HUES48 (cell line): ENCODE results near the gene PROKR1.

ENCODE experiments used
- H3K27ac ChIP-seq: one replicate; pipeline ENCODE4 v1.7.0; 2013; ENCODE audit warnings: low read depth, low read length, inconsistent platforms
- H3K27me3 ChIP-seq: 2 replicates; pipeline ENCODE4 v1.6.1; 2013; ENCODE audit warnings: mild to moderate bottlenecking, low read length; ENCODE audit not compliant: control insufficient read depth, insufficient read depth
- H3K36me3 ChIP-seq: 2 replicates; pipeline ENCODE4 v1.6.1; 2013; ENCODE audit warnings: low read length; ENCODE audit not compliant: control insufficient read depth, insufficient read depth
- H3K4me1 ChIP-seq: 2 replicates; pipeline ENCODE4 v1.6.1; 2013; ENCODE audit warnings: mild to moderate bottlenecking, low read length; ENCODE audit not compliant: control insufficient read depth, insufficient read depth
- H3K4me3 ChIP-seq: 2 replicates; pipeline ENCODE4 v1.5.1; 2013; ENCODE audit warnings: mild to moderate bottlenecking, low read depth, low read length
- H3K9ac ChIP-seq: 2 replicates; pipeline ENCODE4 v1.6.1; 2013; ENCODE audit warnings: mild to moderate bottlenecking, low read depth, low read length, moderate library complexity
- H3K9me3 ChIP-seq: 2 replicates; pipeline ENCODE4 v1.6.1; 2013; ENCODE audit warnings: low read length; ENCODE audit not compliant: control insufficient read depth, insufficient read depth

The PROKR1 gene

GRCh38 chr2:68653538-68653982 is 10.2 kb downstream of the PROKR1 start:
- Histone ChIP-seq H3K4me3 (no peak overlapping the region), H3K9ac (no peak overlapping the region), H3K27me3 (no peaks in the 10 kb centered on the region), H3K4me1 (0 out of 2 replicates have a peak, but pooled peaks cover 6% of the 10 kb centered on the region), H3K9me3 (no peaks in the 10 kb centered on the region), H3K27ac (peak overlapping the region; percentile 1), H3K36me3 (peaks cover 7% of the 10 kb centered on the region)

- Histone ChIP-seq H3K9ac (no peak overlapping the region), H3K36me3 (peaks cover 7% of the 10 kb centered on the region), H3K27ac (no peak overlapping the region), H3K4me3 (no peak overlapping the region), H3K4me1 (0 out of 2 replicates have a peak, but pooled peaks cover under 1% of the 10 kb centered on the region), H3K9me3 (no peaks in the 10 kb centered on the region), H3K27me3 (no peaks in the 10 kb centered on the region)
Observed at GRCh38 chr2:68658266-68658665, 14.9 kb downstream of the PROKR1 start.

GRCh38 chr2:68659081-68659480 is 15.7 kb downstream of the PROKR1 start:
- no peak overlapping the region for H3K4me3 ChIP-seq
- H3K36me3 ChIP-seq, result peaks cover 7% of the 10 kb centered on the region
- H3K4me1 ChIP-seq, result no peaks in the 10 kb centered on the region
- no peaks in the 10 kb centered on the region for H3K9me3 ChIP-seq
- no peak overlapping the region for H3K9ac ChIP-seq
- no peak overlapping the region for H3K27ac ChIP-seq
- no peaks in the 10 kb centered on the region for H3K27me3 ChIP-seq

- no peaks in the 10 kb centered on the region for H3K9me3 ChIP-seq
- H3K4me3 ChIP-seq, result no peak overlapping the region
- H3K27ac ChIP-seq, result no peak overlapping the region
- H3K27me3 ChIP-seq, result no peaks in the 10 kb centered on the region
- H3K36me3 ChIP-seq, result 0 out of 2 replicates have a peak, but pooled peaks cover 1% of the 10 kb centered on the region
- H3K4me1 ChIP-seq, result no peaks in the 10 kb centered on the region
- H3K9ac ChIP-seq, result no peak overlapping the region
Observed at GRCh38 chr2:68660658-68661057, 17.3 kb downstream of the PROKR1 start.

GRCh38 chr2:68662466-68662865 is 19.1 kb downstream of the PROKR1 start:
- H3K4me1 ChIP-seq, result no peaks in the 10 kb centered on the region
- H3K4me3 ChIP-seq, result no peak overlapping the region
- no peaks in the 10 kb centered on the region for H3K27me3 ChIP-seq
- H3K27ac ChIP-seq, result no peak overlapping the region
- peaks cover under 1% of the 10 kb centered on the region; the same call in 1 of the 2 replicates for H3K9me3 ChIP-seq
- no peaks in the 10 kb centered on the region for H3K36me3 ChIP-seq
- H3K9ac ChIP-seq, result no peak overlapping the region

GRCh38 chr2:68663371-68664156 is 20.2 kb downstream of the PROKR1 start:
- Histone ChIP-seq H3K27ac (no peak overlapping the region), H3K9ac (no peak overlapping the region), H3K4me3 (no peak overlapping the region), H3K4me1 (no peaks in the 10 kb centered on the region), H3K9me3 (peaks cover 2% of the 10 kb centered on the region; the same call in 1 of the 2 replicates), H3K27me3 (no peaks in the 10 kb centered on the region), H3K36me3 (no peaks in the 10 kb centered on the region)

- Histone ChIP-seq H3K27ac (no peak overlapping the region), H3K27me3 (no peaks in the 10 kb centered on the region), H3K4me1 (peaks cover 7% of the 10 kb centered on the region), H3K9me3 (peaks cover 2% of the 10 kb centered on the region; the same call in 1 of the 2 replicates), H3K36me3 (no peaks in the 10 kb centered on the region), H3K4me3 (no peak overlapping the region), H3K9ac (no peak overlapping the region)
Observed at GRCh38 chr2:68667371-68667770, 24.0 kb downstream of the PROKR1 start.

GRCh38 chr2:68669651-68670050 is 26.3 kb downstream of the PROKR1 start:
- H3K4me3 ChIP-seq, result no peak overlapping the region
- no peak overlapping the region for H3K27ac ChIP-seq
- no peak overlapping the region for H3K9ac ChIP-seq
- H3K27me3 ChIP-seq, result no peaks in the 10 kb centered on the region
- no peaks in the 10 kb centered on the region for H3K36me3 ChIP-seq
- peaks cover 7% of the 10 kb centered on the region for H3K4me1 ChIP-seq
- peaks cover 2% of the 10 kb centered on the region; the same call in 1 of the 2 replicates for H3K9me3 ChIP-seq

- Histone ChIP-seq H3K9ac (no peak overlapping the region), H3K4me3 (no peak overlapping the region), H3K27me3 (no peaks in the 10 kb centered on the region), H3K9me3 (peaks cover 6% of the 10 kb centered on the region), H3K36me3 (no peaks in the 10 kb centered on the region), H3K4me1 (peaks cover 7% of the 10 kb centered on the region), H3K27ac (no peak overlapping the region)
Observed at GRCh38 chr2:68671961-68672360, 28.6 kb downstream of the PROKR1 start.

GRCh38 chr2:68673631-68674030 is 30.3 kb downstream of the PROKR1 start:
- H3K27me3 ChIP-seq, result no peaks in the 10 kb centered on the region
- no peak overlapping the region for H3K4me3 ChIP-seq
- H3K9ac ChIP-seq, result no peak overlapping the region
- H3K9me3 ChIP-seq, result peaks cover 4% of the 10 kb centered on the region; the same call in 1 of the 2 replicates
- H3K4me1 ChIP-seq, result peaks cover 7% of the 10 kb centered on the region
- no peaks in the 10 kb centered on the region for H3K36me3 ChIP-seq
- H3K27ac ChIP-seq, result no peak overlapping the region

- no peak overlapping the region for H3K27ac ChIP-seq
- H3K9ac ChIP-seq, result no peak overlapping the region
- H3K36me3 ChIP-seq, result no peaks in the 10 kb centered on the region
- no peak overlapping the region for H3K4me3 ChIP-seq
- no peaks in the 10 kb centered on the region for H3K27me3 ChIP-seq
- H3K4me1 ChIP-seq, result peaks cover 6% of the 10 kb centered on the region
- peaks cover 7% of the 10 kb centered on the region for H3K9me3 ChIP-seq
Observed at GRCh38 chr2:68675470-68675869, 32.1 kb downstream of the PROKR1 start.
